Neuron (in vitro differentiated cells): ENCODE measurements around the gene PTPRM.

Source experiments
- H2AFZ ChIP-seq: one replicate; pipeline ENCODE4 v1.6.1; 2013; ENCODE audit warnings: low read depth, mild to moderate bottlenecking, inconsistent platforms, low read length, moderate library complexity
- H3K27me3 ChIP-seq: one replicate; pipeline ENCODE4 v1.6.1; 2013; ENCODE audit warnings: low read length; ENCODE audit not compliant: insufficient read depth
- H3K36me3 ChIP-seq: one replicate; pipeline ENCODE4 v1.6.1; 2013; ENCODE audit warnings: low read length; ENCODE audit not compliant: insufficient read depth
- H3K4me1 ChIP-seq: one replicate; pipeline ENCODE4 v1.6.1; 2013; ENCODE audit warnings: low read length; ENCODE audit not compliant: insufficient read depth
- H3K4me3 ChIP-seq: 2 replicates; pipeline ENCODE4 v1.5.1; 2013; ENCODE audit warnings: mild to moderate bottlenecking, low read length, moderate library complexity
- H3K9me3 ChIP-seq: one replicate; pipeline ENCODE4 v1.6.1; 2013; ENCODE audit warnings: low read length

Gene PTPRM

DNA sequence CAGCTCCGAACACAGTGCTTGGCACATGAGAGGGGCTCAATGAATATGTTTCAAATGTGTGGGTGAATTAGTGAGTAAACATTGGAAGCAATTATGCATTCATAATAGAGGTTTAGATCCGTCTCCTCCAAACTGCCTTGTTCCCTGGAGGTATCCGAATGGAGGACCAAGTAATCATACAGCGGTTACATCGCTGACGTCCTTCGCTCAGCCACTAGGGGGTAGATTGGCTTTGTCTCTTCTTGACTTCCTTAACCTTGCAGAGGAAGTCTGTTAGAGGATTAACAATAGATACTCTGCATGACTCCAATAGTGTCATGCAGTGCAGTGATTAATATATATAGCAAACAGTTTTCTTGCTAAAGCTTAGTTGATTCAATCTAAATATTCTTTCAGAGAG, 517.0 kb downstream of the PTPRM start:
- Histone ChIP-seq H3K4me1 (no peaks in the 10 kb centered on the region), H3K27me3 (no peaks in the 10 kb centered on the region), H3K36me3 (no peaks in the 10 kb centered on the region), H2AFZ (no peak overlapping the region), H3K9me3 (no peaks in the 10 kb centered on the region), H3K4me3 (no peak overlapping the region)

- no peaks in the 10 kb centered on the region for H3K27me3 ChIP-seq
- H3K9me3 ChIP-seq = no peaks in the 10 kb centered on the region
- no peaks in the 10 kb centered on the region for H3K36me3 ChIP-seq
- H3K4me3 ChIP-seq = no peak overlapping the region
- no peak overlapping the region for H2AFZ ChIP-seq
- H3K4me1 ChIP-seq = no peaks in the 10 kb centered on the region
Observed at GRCh38 chr18:8088626-8089025, 521.5 kb downstream of the PTPRM start.

- no peaks in the 10 kb centered on the region for H3K4me1 ChIP-seq
- no peaks in the 10 kb centered on the region for H3K36me3 ChIP-seq
Observed at GRCh38 chr18:8091035-8091434, 523.9 kb downstream of the PTPRM start.

GRCh38 chr18:8095947-8096570, 528.9 kb downstream of the PTPRM start:
- Histone ChIP-seq H3K27me3 (no peaks in the 10 kb centered on the region), H3K4me3 (no peak overlapping the region), H3K4me1 (no peaks in the 10 kb centered on the region), H3K36me3 (no peaks in the 10 kb centered on the region), H2AFZ (no peak overlapping the region), H3K9me3 (no peaks in the 10 kb centered on the region)

More at GRCh38 chr18:8091035-8091434, 523.9 kb downstream of the PTPRM start:
- Histone ChIP-seq H3K4me3 (no peak overlapping the region), H3K9me3 (no peaks in the 10 kb centered on the region), H2AFZ (no peak overlapping the region), H3K27me3 (no peaks in the 10 kb centered on the region)

DNA sequence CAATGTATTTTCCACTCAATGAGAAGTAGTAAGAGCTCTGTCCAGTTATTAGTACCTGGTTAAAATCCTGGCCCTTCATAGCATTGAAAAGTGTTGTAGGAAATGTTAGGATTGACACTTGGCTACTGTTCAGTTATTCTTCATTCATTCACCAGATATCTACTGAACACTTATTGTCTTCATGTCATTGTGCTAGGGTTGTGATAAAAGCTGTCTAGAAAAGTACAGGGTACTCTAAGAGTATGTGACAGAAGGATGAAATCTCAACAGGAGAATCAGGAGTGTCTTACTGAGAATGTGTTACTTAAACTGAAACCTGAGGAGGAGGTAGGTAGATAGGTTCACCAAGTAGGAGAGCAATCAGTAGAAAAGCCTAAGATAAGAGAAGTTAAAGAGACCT, 530.3 kb downstream of the PTPRM start:
- Histone ChIP-seq H3K4me1 (no peaks in the 10 kb centered on the region), H3K27me3 (no peaks in the 10 kb centered on the region), H2AFZ (no peak overlapping the region), H3K9me3 (no peaks in the 10 kb centered on the region), H3K4me3 (no peak overlapping the region), H3K36me3 (no peaks in the 10 kb centered on the region)

GRCh38 chr18:8097927-8098326, 530.8 kb downstream of the PTPRM start:
- H3K9me3 ChIP-seq = no peaks in the 10 kb centered on the region
- H3K27me3 ChIP-seq = no peaks in the 10 kb centered on the region
- H3K4me3 ChIP-seq = no peak overlapping the region
- no peaks in the 10 kb centered on the region for H3K36me3 ChIP-seq
- no peaks in the 10 kb centered on the region for H3K4me1 ChIP-seq
- H2AFZ ChIP-seq = no peak overlapping the region

GRCh38 chr18:8106603-8107002, 539.5 kb downstream of the PTPRM start:
- H2AFZ ChIP-seq = no peak overlapping the region
- H3K9me3 ChIP-seq = no peaks in the 10 kb centered on the region
- H3K4me3 ChIP-seq = no peak overlapping the region
- no peaks in the 10 kb centered on the region for H3K36me3 ChIP-seq
- peaks cover 4% of the 10 kb centered on the region for H3K4me1 ChIP-seq
- H3K27me3 ChIP-seq = no peaks in the 10 kb centered on the region

DNA sequence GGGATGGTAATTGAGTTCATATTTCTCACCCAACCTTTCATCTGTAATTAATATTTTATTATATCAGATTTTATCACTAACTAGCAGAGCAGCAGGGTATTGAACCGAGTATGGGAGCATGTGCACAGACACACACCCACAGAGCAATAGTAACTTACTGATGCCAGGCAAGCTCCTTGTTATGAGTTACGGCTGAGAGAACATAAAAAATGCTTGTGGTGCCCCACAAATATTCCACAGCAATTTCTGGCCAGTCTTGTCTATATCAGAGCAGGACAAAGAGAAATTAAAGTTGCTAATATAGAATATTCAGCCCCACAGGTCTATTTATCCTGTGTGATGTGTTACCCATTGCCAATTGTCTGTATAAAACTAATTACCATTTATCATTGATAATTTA, 540.3 kb downstream of the PTPRM start:
- peaks cover 4% of the 10 kb centered on the region for H3K4me1 ChIP-seq
- no peaks in the 10 kb centered on the region for H3K9me3 ChIP-seq
- H3K4me3 ChIP-seq = no peak overlapping the region
- H3K27me3 ChIP-seq = no peaks in the 10 kb centered on the region
- H2AFZ ChIP-seq = no peak overlapping the region
- H3K36me3 ChIP-seq = no peaks in the 10 kb centered on the region

- H3K27me3 ChIP-seq = no peaks in the 10 kb centered on the region
- no peaks in the 10 kb centered on the region for H3K9me3 ChIP-seq
- H2AFZ ChIP-seq = no peak overlapping the region
- H3K4me1 ChIP-seq = peaks cover 5% of the 10 kb centered on the region
- H3K36me3 ChIP-seq = no peaks in the 10 kb centered on the region
- H3K4me3 ChIP-seq = no peak overlapping the region
Observed at GRCh38 chr18:8114480-8114879, 547.4 kb downstream of the PTPRM start.

DNA sequence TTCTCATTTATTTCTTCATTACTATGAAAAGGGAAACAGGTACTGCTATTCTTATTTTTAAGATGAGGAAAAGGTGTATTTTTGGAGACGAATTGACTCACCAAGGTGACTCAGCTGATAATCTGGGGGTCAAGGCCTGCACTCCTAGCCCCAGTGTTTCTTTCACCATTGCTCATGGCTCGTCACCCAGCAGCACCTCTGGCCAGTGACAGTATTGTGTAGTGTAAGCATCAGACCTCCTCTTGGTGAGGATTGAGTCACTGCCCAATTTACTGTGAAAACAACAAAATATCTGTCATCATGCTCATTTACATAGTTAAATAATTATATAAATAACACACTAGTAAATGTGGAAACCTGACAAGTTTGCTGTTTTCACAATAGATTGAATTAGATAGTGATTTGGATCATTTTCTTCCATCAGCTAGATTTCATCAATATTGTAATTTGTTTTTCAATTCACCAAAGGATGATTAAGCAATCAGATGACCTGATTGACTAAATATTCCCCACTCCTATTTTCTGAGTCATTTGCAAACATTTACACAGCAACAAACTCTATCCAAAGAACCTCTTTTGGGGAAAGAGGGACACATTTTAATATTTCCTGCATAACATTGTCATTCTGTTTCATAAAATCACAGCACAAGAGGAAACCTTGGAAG, 549.4 kb downstream of the PTPRM start:
- Histone ChIP-seq H3K4me1 (peaks cover 7% of the 10 kb centered on the region), H2AFZ (no peak overlapping the region), H3K9me3 (no peaks in the 10 kb centered on the region), H3K4me3 (no peak overlapping the region), H3K36me3 (no peaks in the 10 kb centered on the region), H3K27me3 (no peaks in the 10 kb centered on the region)

DNA sequence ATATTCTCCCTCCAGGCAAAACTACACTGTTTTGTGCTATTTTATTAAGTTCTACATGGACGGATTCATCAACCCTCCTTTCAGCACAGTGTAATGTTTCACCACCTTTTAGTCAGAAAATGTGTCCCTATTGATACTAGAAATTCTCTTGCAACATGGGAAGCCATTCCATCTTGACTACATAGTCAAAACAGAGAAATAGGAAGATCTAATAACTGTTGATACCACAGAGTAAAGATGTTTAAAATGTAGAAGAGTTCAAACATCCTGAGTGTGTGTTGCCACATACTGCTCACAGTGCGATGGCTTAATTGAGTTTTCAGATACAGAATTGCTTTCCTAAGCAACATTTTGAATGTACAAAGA, 549.9 kb downstream of the PTPRM start:
- H3K4me1 ChIP-seq = peaks cover 11% of the 10 kb centered on the region
- no peaks in the 10 kb centered on the region for H3K36me3 ChIP-seq
- no peak overlapping the region for H3K4me3 ChIP-seq
- H2AFZ ChIP-seq = no peak overlapping the region
- no peaks in the 10 kb centered on the region for H3K9me3 ChIP-seq
- no peaks in the 10 kb centered on the region for H3K27me3 ChIP-seq

GRCh38 chr18:8121101-8121500, 554.0 kb downstream of the PTPRM start:
- Histone ChIP-seq H3K36me3 (no peaks in the 10 kb centered on the region), H2AFZ (no peak overlapping the region), H3K27me3 (no peaks in the 10 kb centered on the region), H3K9me3 (no peaks in the 10 kb centered on the region), H3K4me1 (peaks cover 22% of the 10 kb centered on the region), H3K4me3 (no peak overlapping the region)

DNA sequence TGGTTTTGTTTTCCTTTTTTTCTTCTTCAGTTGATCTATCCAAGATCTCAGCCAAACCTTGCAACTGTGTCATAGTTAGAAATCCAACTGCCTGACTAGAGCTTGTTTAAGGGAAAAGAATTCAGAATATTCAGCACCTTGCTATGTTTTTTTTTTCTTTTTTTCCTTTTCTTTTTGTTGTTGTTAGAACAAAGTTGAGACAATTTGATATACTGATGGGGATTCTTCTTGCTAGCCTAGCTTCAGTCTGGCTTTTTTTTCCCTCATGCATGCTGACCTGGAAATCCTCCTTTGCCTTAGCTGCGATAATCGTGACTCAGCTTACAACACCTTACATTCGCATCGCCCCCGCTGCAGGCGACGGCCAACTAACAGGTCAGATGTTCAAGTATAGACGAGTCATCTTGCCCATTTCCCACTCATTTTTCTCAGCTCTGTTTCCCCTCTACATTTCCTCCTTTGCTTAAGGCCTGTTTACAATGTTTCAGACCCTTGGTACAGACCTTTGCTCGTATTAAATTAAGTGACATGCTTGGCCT, 554.9 kb downstream of the PTPRM start:
- Histone ChIP-seq H3K4me1 (peaks cover 22% of the 10 kb centered on the region), H3K36me3 (no peaks in the 10 kb centered on the region), H2AFZ (no peak overlapping the region), H3K27me3 (no peaks in the 10 kb centered on the region), H3K9me3 (no peaks in the 10 kb centered on the region), H3K4me3 (no peak overlapping the region)
